ENCODE results near the gene KANK3. TPM values are rescaled to one million over a fixed set of nuclear protein-coding genes. Genes with fewer than 3 reads are reported as not detected.
"Not testable (repeated sequence)": the region's sequence is repeated elsewhere in the genome, so short reads cannot be mapped to it uniquely, and the experiment has no call there.

Gene KANK3
- total and polyA plus RNA-seq, 7 donors, result 0.92 to 8.9 (median 6.5) TPM

DNA sequence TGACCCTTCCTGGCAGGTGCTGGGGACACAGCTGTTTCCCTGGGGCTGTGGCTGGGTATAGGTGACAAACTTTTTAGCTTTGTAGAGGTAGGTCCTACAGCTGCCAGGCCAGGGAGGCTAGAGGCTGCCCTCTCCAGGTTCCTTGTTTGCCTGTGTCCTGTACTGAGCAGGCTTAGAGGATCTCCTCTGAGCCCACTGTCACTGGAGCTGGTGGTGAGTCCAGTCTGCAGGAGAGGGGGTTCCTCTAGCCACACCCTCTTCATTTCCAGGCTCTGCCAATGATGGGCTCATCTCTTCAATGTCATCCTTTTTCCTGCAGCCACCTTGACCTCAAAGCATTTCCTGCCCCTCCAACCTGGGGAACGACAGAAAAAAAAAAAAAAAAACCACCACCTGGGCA lies 34.5 kb upstream of the KANK3 start:
- H3K27ac ChIP-seq, result no peak overlapping the region
- DNase-seq, result peak; percentile 29
- peaks cover 0 to 16% (median 10%) of the 10 kb centered on the region in 4 donors for H3K36me3 ChIP-seq
- no peaks in the 10 kb centered on the region for H3K9me3 ChIP-seq
- TF ChIP-seq POLR2AphosphoS5 (IDR thresholded peaks at IDR 0.05) (no peak), EP300 (IDR thresholded peaks at IDR 0.05) (no peak), POLR2A (IDR thresholded peaks at IDR 0.05) (no peak)
- TF ChIP-seq, protein P1, sequence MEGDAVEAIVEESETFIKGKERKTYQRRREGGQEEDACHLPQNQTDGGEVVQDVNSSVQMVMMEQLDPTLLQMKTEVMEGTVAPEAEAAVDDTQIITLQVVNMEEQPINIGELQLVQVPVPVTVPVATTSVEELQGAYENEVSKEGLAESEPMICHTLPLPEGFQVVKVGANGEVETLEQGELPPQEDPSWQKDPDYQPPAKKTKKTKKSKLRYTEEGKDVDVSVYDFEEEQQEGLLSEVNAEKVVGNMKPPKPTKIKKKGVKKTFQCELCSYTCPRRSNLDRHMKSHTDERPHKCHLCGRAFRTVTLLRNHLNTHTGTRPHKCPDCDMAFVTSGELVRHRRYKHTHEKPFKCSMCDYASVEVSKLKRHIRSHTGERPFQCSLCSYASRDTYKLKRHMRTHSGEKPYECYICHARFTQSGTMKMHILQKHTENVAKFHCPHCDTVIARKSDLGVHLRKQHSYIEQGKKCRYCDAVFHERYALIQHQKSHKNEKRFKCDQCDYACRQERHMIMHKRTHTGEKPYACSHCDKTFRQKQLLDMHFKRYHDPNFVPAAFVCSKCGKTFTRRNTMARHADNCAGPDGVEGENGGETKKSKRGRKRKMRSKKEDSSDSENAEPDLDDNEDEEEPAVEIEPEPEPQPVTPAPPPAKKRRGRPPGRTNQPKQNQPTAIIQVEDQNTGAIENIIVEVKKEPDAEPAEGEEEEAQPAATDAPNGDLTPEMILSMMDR (IDR thresholded peaks at IDR 0.05), result no peak
- H3K4me1 ChIP-seq, result no peaks in the 10 kb centered on the region
- no peaks in the 10 kb centered on the region for H3K27me3 ChIP-seq
- WGBS, 2 donors, result 33 to 36% methylated on average over 1 of the region's 1 CpG
- intact Hi-C loops (cut with DNase I), result no loop called here
- no peak overlapping the region for H3K4me3 ChIP-seq

DNA sequence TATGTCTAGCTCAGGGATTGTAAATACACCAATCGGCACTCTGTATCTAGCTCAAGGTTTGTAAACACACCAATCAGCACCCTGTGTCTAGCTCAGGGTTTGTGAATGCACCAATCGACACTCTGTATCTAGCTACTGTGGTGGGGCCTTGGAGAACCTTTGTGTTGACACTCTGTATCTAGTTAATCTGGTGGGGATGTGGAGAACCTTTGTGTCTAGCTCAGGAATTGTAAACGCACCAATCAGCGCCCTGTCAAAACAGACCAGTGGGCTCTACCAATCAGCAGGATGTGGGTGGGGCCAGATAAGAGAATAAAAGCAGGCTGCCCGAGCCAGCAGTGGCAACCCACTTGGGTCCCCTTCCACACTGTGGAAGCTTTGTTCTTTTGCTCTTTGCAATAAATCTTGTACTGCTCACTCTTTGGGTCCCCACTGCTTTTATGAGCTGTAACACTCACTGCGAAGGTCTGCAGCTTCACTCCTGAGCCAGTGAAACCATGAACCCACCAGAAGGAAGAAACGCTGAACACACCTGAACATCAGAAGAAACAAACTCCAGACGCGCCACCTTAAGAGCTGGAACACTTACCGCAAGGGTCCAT lies 33.4 kb upstream of the KANK3 start:
- H3K9me3 ChIP-seq; H3K4me1 ChIP-seq; H3K27me3 ChIP-seq; intact Hi-C loops (cut with DNase I); H3K4me3 ChIP-seq; H3K27ac ChIP-seq; DNase-seq: not testable (repeated sequence)
- 89 to 90% methylated on average over 10 of the region's 10 CpGs for WGBS, 2 donors
- H3K36me3 ChIP-seq, result peaks cover 0 to 19% (median 11%) of the 10 kb centered on the region in 4 donors

DNA sequence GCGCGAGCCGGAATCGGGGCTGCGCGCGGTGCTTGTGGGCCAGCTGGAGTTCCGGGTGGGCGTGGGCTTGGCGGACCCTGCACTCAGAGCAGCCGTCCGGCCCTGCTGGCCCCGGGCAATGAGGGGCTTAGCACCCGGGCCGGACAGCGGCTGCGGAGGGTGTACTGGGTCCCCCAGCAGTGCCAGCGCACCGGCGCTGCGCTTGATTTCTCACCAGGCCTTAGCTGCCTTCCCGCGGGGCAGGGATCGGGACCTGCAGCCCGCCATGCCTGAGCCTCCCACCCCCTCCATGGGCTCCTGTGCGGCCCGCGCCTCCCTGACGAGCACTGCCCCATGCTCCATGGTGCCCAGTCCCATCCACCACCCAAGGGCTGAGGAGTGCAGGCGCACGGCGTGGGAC lies 32.7 kb upstream of the KANK3 start:
- H3K27me3 ChIP-seq; DNase-seq; intact Hi-C loops (cut with DNase I); H3K9me3 ChIP-seq; H3K27ac ChIP-seq; H3K4me3 ChIP-seq; H3K4me1 ChIP-seq: not testable (repeated sequence)
- WGBS, 2 donors, result 98% methylated on average over 32 of the region's 32 CpGs
- H3K36me3 ChIP-seq, result peaks cover 0 to 24% (median 13%) of the 10 kb centered on the region in 4 donors

GRCh38 chr19:8373867-8374813 lies 31.1 kb upstream of the KANK3 start:
- Histone ChIP-seq H3K9me3 (no peaks in the 10 kb centered on the region), H3K27ac (peak overlapping the region in 1 of 4 donors; percentile 42), H3K27me3 (no peaks in the 10 kb centered on the region), H3K4me1 (no peaks in the 10 kb centered on the region), H3K36me3 (peaks cover 6 to 25% (median 13%) of the 10 kb centered on the region in 4 donors), H3K4me3 (no peak overlapping the region)
- WGBS, 2 donors, result 62 to 85% methylated on average over 26 of the region's 26 CpGs
- no peak for TF ChIP-seq POLR2AphosphoS5 (IDR thresholded peaks at IDR 0.05)
- TF ChIP-seq, protein P1 (IDR thresholded peaks at IDR 0.05), result no peak
- no peak for TF ChIP-seq EP300 (IDR thresholded peaks at IDR 0.05)
- no peak for TF ChIP-seq POLR2A (IDR thresholded peaks at IDR 0.05)
- intact Hi-C loops (cut with DNase I), result no loop called here
- peak; percentile 72 for DNase-seq

DNA sequence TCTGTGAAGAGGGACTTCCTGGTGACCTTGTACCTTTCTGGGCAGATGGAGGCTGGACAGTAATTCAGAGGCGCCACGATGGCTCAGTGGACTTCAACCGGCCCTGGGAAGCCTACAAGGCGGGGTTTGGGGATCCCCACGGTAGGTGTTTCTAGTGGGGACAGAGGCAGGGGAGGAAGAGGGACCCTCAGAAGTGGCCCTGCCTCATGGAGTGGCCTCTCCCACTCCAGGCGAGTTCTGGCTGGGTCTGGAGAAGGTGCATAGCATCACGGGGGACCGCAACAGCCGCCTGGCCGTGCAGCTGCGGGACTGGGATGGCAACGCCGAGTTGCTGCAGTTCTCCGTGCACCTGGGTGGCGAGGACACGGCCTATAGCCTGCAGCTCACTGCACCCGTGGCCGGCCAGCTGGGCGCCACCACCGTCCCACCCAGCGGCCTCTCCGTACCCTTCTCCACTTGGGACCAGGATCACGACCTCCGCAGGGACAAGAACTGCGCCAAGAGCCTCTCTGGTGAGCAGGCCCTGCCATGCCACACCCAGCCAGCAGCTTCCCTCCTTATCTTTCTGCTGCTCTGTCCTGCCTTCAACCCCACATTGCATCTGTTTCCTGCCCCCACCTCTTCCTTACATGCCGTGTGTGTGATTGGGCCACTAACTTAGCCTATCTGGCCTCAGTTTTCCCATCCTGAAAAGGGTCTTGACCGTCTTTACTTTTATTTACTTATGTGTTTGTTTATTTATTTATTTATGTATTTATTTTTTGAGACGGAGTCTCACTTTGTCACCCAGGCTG lies 28.1 kb upstream of the KANK3 start:
- WGBS, 2 donors, result 69 to 84% methylated on average over 28 of the region's 28 CpGs
- no peaks in the 10 kb centered on the region for H3K27me3 ChIP-seq
- TF ChIP-seq POLR2A (IDR thresholded peaks at IDR 0.05), result no peak
- no peak for TF ChIP-seq EP300 (IDR thresholded peaks at IDR 0.05)
- TF ChIP-seq, protein P1 (IDR thresholded peaks at IDR 0.05), result no peak
- TF ChIP-seq POLR2AphosphoS5 (IDR thresholded peaks at IDR 0.05), result no peak
- peaks cover 6 to 25% (median 13%) of the 10 kb centered on the region in 4 donors for H3K36me3 ChIP-seq
- no peak overlapping the region for H3K27ac ChIP-seq
- intact Hi-C loops (cut with DNase I), result loop anchor here (2.0 kb wide), 1 partner anchor 46 kb away; no protein-coding TSS in a partner anchor
- no peak overlapping the region for H3K4me3 ChIP-seq
- H3K4me1 ChIP-seq, result peaks cover 0 to 29% (median 25%) of the 10 kb centered on the region in 4 donors
- DNase-seq, result no peak
- no peaks in the 10 kb centered on the region for H3K9me3 ChIP-seq

Data from sigmoid colon (tissue), 7 donors.